CD4-positive, alpha-beta memory T cell (primary cell): ENCODE results near the gene SGK1. TPM values are rescaled to one million over a fixed set of nuclear protein-coding genes. Genes with fewer than 3 reads are reported as not detected.
A peak's percentile ranks its signal among the peaks of the same experiment; 100 is the strongest.
"Not testable (repeated sequence)": the region's sequence is repeated elsewhere in the genome, so short reads cannot be mapped to it uniquely, and the experiment has no call there.

Experiments used
- CTCF ChIA-PET: fragments of 350-600 bp; sonication (Branson Sonifier 250); formaldehyde crosslinking; loops from one replicate; lab custom pipeline; 2021; ENCODE audit warnings: inconsistent platforms; ENCODE audit not compliant: partially characterized antibody; lab: Charles Lee
- POLR2A ChIA-PET: fragments of 350-600 bp; sonication (Branson Sonifier 250); formaldehyde crosslinking; loops from one replicate; lab custom pipeline; 2021; ENCODE audit not compliant: partially characterized antibody; lab: Charles Lee
- DNase-seq, 5 donors: peaks; one replicate each; pipeline versions ENCODE4 v3.0.0 to v3.0.0-alpha.2; 2020 to 2022; ENCODE audit warnings: mixed read lengths in 1 of 5
- H3K27ac ChIP-seq: one replicate; pipeline ENCODE4 v1.7.0; 2013; ENCODE audit warnings: low read depth, low read length
- H3K27me3 ChIP-seq: 2 replicates; pipeline ENCODE4 v1.7.0; 2013; ENCODE audit warnings: mild to moderate bottlenecking, low read length, moderate library complexity; ENCODE audit not compliant: insufficient read depth
- H3K36me3 ChIP-seq: 2 replicates; pipeline ENCODE4 v1.7.0; 2013; ENCODE audit warnings: mild to moderate bottlenecking, low read length, moderate library complexity; ENCODE audit not compliant: insufficient read depth
- H3K4me1 ChIP-seq: 2 replicates; pipeline ENCODE4 v1.7.0; 2013; ENCODE audit warnings: mild to moderate bottlenecking, low read length, moderate library complexity; ENCODE audit not compliant: insufficient read depth
- H3K4me3 ChIP-seq, 2 donors: one replicate each; pipeline ENCODE4 v1.7.0; 2013; ENCODE audit warnings: low read length in 2 of 2, mild to moderate bottlenecking in 1 of 2
- H3K9me3 ChIP-seq, 2 donors: one replicate each; pipeline ENCODE4 v1.7.0; 2013; ENCODE audit warnings: low read length in 2 of 2, control low read depth in 1 of 2; ENCODE audit not compliant: control insufficient read depth in 1 of 2
- H3K27ac Mint-ChIP-seq, 7 donors: one replicate each; pipeline ENCODE4 v1.8.0; 2020 to 2021; ENCODE audit warnings: mixed read lengths in 7 of 7, mild to moderate bottlenecking in 6 of 7, inconsistent platforms in 3 of 7, moderate library complexity in 3 of 7
- H3K27me3 Mint-ChIP-seq, 2 donors: one replicate each; pipeline ENCODE4 v1.8.0; 2020 to 2021; ENCODE audit warnings: mixed read lengths in 2 of 2
- H3K36me3 Mint-ChIP-seq, 2 donors: one replicate each; pipeline ENCODE4 v1.8.0; 2020 to 2021; ENCODE audit warnings: mixed read lengths in 2 of 2, inconsistent platforms in 1 of 2, mild to moderate bottlenecking in 1 of 2
- H3K4me1 Mint-ChIP-seq, 4 donors: one replicate each; pipeline ENCODE4 v1.8.0; 2020 to 2021; ENCODE audit warnings: mixed read lengths in 4 of 4, mild to moderate bottlenecking in 1 of 4
- H3K4me3 Mint-ChIP-seq, 8 donors: one replicate each; pipeline ENCODE4 v1.8.0; 2020 to 2021; ENCODE audit warnings: mixed read lengths in 8 of 8, mild to moderate bottlenecking in 7 of 8, moderate library complexity in 6 of 8, inconsistent platforms in 3 of 8
- H3K9me3 Mint-ChIP-seq, 8 donors: one replicate each; pipeline ENCODE4 v1.8.0; 2020 to 2021; ENCODE audit warnings: mixed read lengths in 8 of 8, mild to moderate bottlenecking in 5 of 8, inconsistent platforms in 3 of 8, moderate library complexity in 1 of 8
- intact Hi-C: fragments of 100-400 bp; cut with micrococcal nuclease; formaldehyde crosslinking; loops from one replicate; pipeline ENCODE4 v1.15.1; 2023
- polyA plus RNA-seq, 2 donors: library from polyadenylated mRNA; unstranded; fragments of 300-500 nt; fragmentation: Illumina TruSeq; gene quantifications; one replicate each; pipeline ENCODE4 v1.2.3, GENCODE V29; 2021
- total RNA-seq, 2 experiments: library from RNA; stranded (reverse); gene quantifications; one replicate each; pipeline ENCODE4 v1.2.3, GENCODE V29; 2021

SGK1 gene
- total and polyA plus RNA-seq, 4 experiments from 2014 or later = 5.8 to 46.9 (median 15.1) TPM

GRCh38 chr6:134193536-134194498 lies 124.1 kb downstream of the SGK1 start:
- Histone ChIP-seq H3K4me1 (peaks cover 6% of the 10 kb centered on the region), H3K27me3 (no peaks in the 10 kb centered on the region), H3K4me3 (no peak overlapping the region), H3K36me3 (no peaks in the 10 kb centered on the region), H3K9me3 (no peaks in the 10 kb centered on the region), H3K27ac (no peak overlapping the region)
- no peak for DNase-seq
- Mint-ChIP-seq H3K27me3 (no peaks in the 10 kb centered on the region), H3K36me3 (no peaks in the 10 kb centered on the region), H3K9me3 (no peaks in the 10 kb centered on the region), H3K4me1 (peaks cover 3 to 12% (median 10%) of the 10 kb centered on the region in 4 donors), H3K27ac (peak overlapping the region in 2 of 7 donors; percentile 48 to 62), H3K4me3 (no peak overlapping the region)
- intact Hi-C loops = no loop called here
- ChIA-PET POLR2A (no interaction called here), CTCF (interaction anchor here (1.2 to 1.6 kb wide), 3 partner anchors 14 to 86 kb away, joined by 3 to 4 read pairs (median 3); no protein-coding TSS in a partner anchor)

- H3K36me3 ChIP-seq, DNase-seq, H3K4me3 Mint-ChIP-seq, POLR2A ChIA-PET, H3K27me3 Mint-ChIP-seq, H3K36me3 Mint-ChIP-seq, H3K4me3 ChIP-seq, H3K9me3 ChIP-seq, H3K4me1 ChIP-seq, H3K27ac ChIP-seq, H3K9me3 Mint-ChIP-seq, intact Hi-C loops, H3K27me3 ChIP-seq: not testable (repeated sequence)
- CTCF ChIA-PET = interaction anchor here (1.5 kb wide), 1 partner anchor 87 kb away, joined by 3 read pairs; no protein-coding TSS in a partner anchor
- Mint-ChIP-seq H3K4me1 (peaks cover 3 to 12% (median 10%) of the 10 kb centered on the region in 4 donors), H3K27ac (peak overlapping the region in 1 of 7 donors; percentile 9)
Observed at GRCh38 chr6:134192609-134193008, 125.3 kb downstream of the SGK1 start.

- Mint-ChIP-seq H3K36me3 (no peaks in the 10 kb centered on the region), H3K4me1 (peaks cover 0 to 9% (median 3%) of the 10 kb centered on the region in 4 donors), H3K9me3 (no peaks in the 10 kb centered on the region), H3K27ac (no peak overlapping the region), H3K4me3 (no peak overlapping the region), H3K27me3 (no peaks in the 10 kb centered on the region)
- H3K9me3 ChIP-seq = no peaks in the 10 kb centered on the region
- H3K27me3 ChIP-seq = no peaks in the 10 kb centered on the region
- peaks cover 5% of the 10 kb centered on the region for H3K4me1 ChIP-seq
- ChIA-PET POLR2A (no interaction called here), CTCF (interaction anchor here (2.1 kb wide), 1 partner anchor 12 kb away, joined by 8 read pairs; no protein-coding TSS in a partner anchor)
- H3K36me3 ChIP-seq = no peaks in the 10 kb centered on the region
- intact Hi-C loops = no loop called here
- no peak overlapping the region for H3K4me3 ChIP-seq
- no peak overlapping the region for H3K27ac ChIP-seq
- no peak for DNase-seq
Observed at GRCh38 chr6:134190883-134191282, 127.0 kb downstream of the SGK1 start.

- no peaks in the 10 kb centered on the region for H3K9me3 Mint-ChIP-seq
- Histone ChIP-seq H3K36me3 (no peaks in the 10 kb centered on the region), H3K9me3 (no peaks in the 10 kb centered on the region), H3K4me3 (no peak overlapping the region), H3K27ac (no peak overlapping the region), H3K27me3 (no peaks in the 10 kb centered on the region), H3K4me1 (peaks cover 5% of the 10 kb centered on the region)
- H3K4me1 Mint-ChIP-seq = peaks cover 4 to 12% (median 6%) of the 10 kb centered on the region in 4 donors
- DNase-seq = no peak
- ChIA-PET POLR2A (no interaction called here), CTCF (no interaction called here)
- H3K27ac Mint-ChIP-seq = no peak overlapping the region
- H3K4me3 Mint-ChIP-seq = no peak overlapping the region
- intact Hi-C loops = no loop called here
- H3K36me3 Mint-ChIP-seq = no peaks in the 10 kb centered on the region
- no peaks in the 10 kb centered on the region for H3K27me3 Mint-ChIP-seq
Observed at GRCh38 chr6:134187751-134188150, 130.2 kb downstream of the SGK1 start.

GRCh38 chr6:134187154-134187553 lies 130.8 kb downstream of the SGK1 start:
- H3K4me3 Mint-ChIP-seq = no peak overlapping the region
- H3K27ac ChIP-seq = no peak overlapping the region
- H3K4me3 ChIP-seq = no peak overlapping the region
- POLR2A ChIA-PET = no interaction called here
- no peaks in the 10 kb centered on the region for H3K36me3 Mint-ChIP-seq
- no peaks in the 10 kb centered on the region for H3K9me3 Mint-ChIP-seq
- no peaks in the 10 kb centered on the region for H3K9me3 ChIP-seq
- CTCF ChIA-PET = no interaction called here
- no peaks in the 10 kb centered on the region for H3K36me3 ChIP-seq
- no peaks in the 10 kb centered on the region for H3K27me3 ChIP-seq
- H3K27me3 Mint-ChIP-seq = no peaks in the 10 kb centered on the region
- H3K4me1 Mint-ChIP-seq = peaks cover 4 to 15% (median 6%) of the 10 kb centered on the region in 4 donors
- peaks cover 5% of the 10 kb centered on the region for H3K4me1 ChIP-seq
- no peak for DNase-seq
- no peak overlapping the region for H3K27ac Mint-ChIP-seq
- intact Hi-C loops = no loop called here

- H3K9me3 ChIP-seq = no peaks in the 10 kb centered on the region
- Mint-ChIP-seq H3K9me3 (no peaks in the 10 kb centered on the region), H3K4me1 (peaks cover 4 to 15% (median 6%) of the 10 kb centered on the region in 4 donors), H3K36me3 (no peaks in the 10 kb centered on the region), H3K27me3 (no peaks in the 10 kb centered on the region), H3K27ac (no peak overlapping the region), H3K4me3 (no peak overlapping the region)
- peaks cover 5% of the 10 kb centered on the region for H3K4me1 ChIP-seq
- DNase-seq = no peak
- H3K27me3 ChIP-seq = no peaks in the 10 kb centered on the region
- H3K36me3 ChIP-seq = no peaks in the 10 kb centered on the region
- intact Hi-C loops = no loop called here
- CTCF ChIA-PET = no interaction called here
- no peak overlapping the region for H3K27ac ChIP-seq
- POLR2A ChIA-PET = no interaction called here
- no peak overlapping the region for H3K4me3 ChIP-seq
Observed at GRCh38 chr6:134186355-134186754, 131.6 kb downstream of the SGK1 start.

GRCh38 chr6:134185277-134185676 lies 132.6 kb downstream of the SGK1 start:
- POLR2A ChIA-PET = no interaction called here
- CTCF ChIA-PET = no interaction called here
- no peaks in the 10 kb centered on the region for H3K27me3 ChIP-seq
- no peak for DNase-seq
- H3K36me3 Mint-ChIP-seq = no peaks in the 10 kb centered on the region
- no peak overlapping the region for H3K4me3 ChIP-seq
- no peak overlapping the region for H3K27ac ChIP-seq
- no peaks in the 10 kb centered on the region for H3K9me3 Mint-ChIP-seq
- H3K4me1 Mint-ChIP-seq = peaks cover 4 to 15% (median 6%) of the 10 kb centered on the region in 4 donors
- H3K9me3 ChIP-seq = no peaks in the 10 kb centered on the region
- H3K27ac Mint-ChIP-seq = no peak overlapping the region
- H3K36me3 ChIP-seq = no peaks in the 10 kb centered on the region
- no peaks in the 10 kb centered on the region for H3K27me3 Mint-ChIP-seq
- peaks cover 5% of the 10 kb centered on the region for H3K4me1 ChIP-seq
- no peak overlapping the region for H3K4me3 Mint-ChIP-seq
- intact Hi-C loops = no loop called here
